K562 (cell line): Measurements from ENCODE around the gene FLVCR2. TPM values are rescaled to one million over a fixed set of nuclear protein-coding genes. Genes with fewer than 3 reads are reported as not detected.

ENCODE experiments used
- CBX1 ChIP-seq: sonication (generic); IDR thresholded peaks from 2 replicates; pipeline ENCODE4 v1.6.1; 2016; ENCODE audit warnings: antibody characterized with exemption, low read depth, mild to moderate bottlenecking
- CBX3 ChIP-seq, 2 experiments: IDR thresholded peaks; 1 replicate in 1 of 2; 2 replicates in 1 of 2; pipeline ENCODE4 v1.6.1; 2012; ENCODE audit warnings: inconsistent platforms in 2 of 2, low read length in 2 of 2, borderline replicate concordance in 1 of 2, control low read depth in 1 of 2
- FOXJ2 ChIP-seq: fragments of 200-800 bp; sonication (Bioruptor generic); IDR thresholded peaks from 2 replicates; pipeline ENCODE4 v1.6.1; 2016; ENCODE audit warnings: missing genetic modification characterization, missing compliant biosample characterization
- HLTF ChIP-seq: fragments of 450-650 bp; IDR thresholded peaks from 2 replicates; pipeline ENCODE4 v1.6.1; 2016
- HNRNPK ChIP-seq: fragments of 200-400 bp; formaldehyde crosslinking; IDR thresholded peaks from one replicate; pipeline ENCODE4 v1.6.1; 2018; ENCODE audit warnings: mild to moderate bottlenecking, low read depth, low read length; ENCODE audit not compliant: poor library complexity, severe bottlenecking
- L3MBTL2 ChIP-seq: fragments of 450-650 bp; IDR thresholded peaks from 2 replicates; pipeline ENCODE4 v1.6.1; 2016; ENCODE audit warnings: mild to moderate bottlenecking, moderate library complexity
- PCBP1 ChIP-seq: fragments of 200-400 bp; formaldehyde crosslinking; IDR thresholded peaks from 2 replicates; pipeline ENCODE4 v1.6.1; 2018; ENCODE audit warnings: mild to moderate bottlenecking, low read depth, low read length; ENCODE audit not compliant: poor library complexity, severe bottlenecking
- PHF8 ChIP-seq: fragments of 200-600 bp; sonication (generic); IDR thresholded peaks from 2 replicates; pipeline ENCODE4 v1.6.1; 2012; ENCODE audit warnings: mixed run types, mild to moderate bottlenecking, inconsistent platforms, low read length, moderate library complexity, borderline replicate concordance
- POLR2B ChIP-seq: fragments of 450-650 bp; IDR thresholded peaks from 2 replicates; pipeline ENCODE4 v1.6.1; 2018; ENCODE audit warnings: low read depth; ENCODE audit not compliant: partially characterized antibody
- RBBP5 ChIP-seq: fragments of 200-600 bp; sonication (generic); IDR thresholded peaks from 2 replicates; pipeline ENCODE4 v1.6.1; 2012; ENCODE audit warnings: borderline replicate concordance, mild to moderate bottlenecking, low read length, control low read depth, inconsistent platforms; ENCODE audit not compliant: insufficient read depth, poor library complexity, severe bottlenecking
- REST ChIP-seq, 2 experiments: fragments of 450-650 bp; formaldehyde crosslinking in 1 of 2; IDR thresholded peaks; 2 replicates each; pipeline versions ENCODE4 v1.4.0 to v1.6.1; 2014 to 2020; ENCODE audit warnings: mild to moderate bottlenecking in 2 of 2, borderline replicate concordance in 1 of 2, low read depth in 1 of 2
- SAFB ChIP-seq: fragments of 200-400 bp; formaldehyde crosslinking; IDR thresholded peaks from 2 replicates; pipeline ENCODE4 v1.6.1; 2017; ENCODE audit warnings: low read depth, low read length, borderline replicate concordance
- STAT5B ChIP-seq: fragments of 250-450 bp; sonication (Bioruptor Pico); IDR thresholded peaks from 2 replicates; pipeline ENCODE4 v1.8.0; 2021; ENCODE audit warnings: mild to moderate bottlenecking, inconsistent platforms
- TBP ChIP-seq: optimal IDR thresholded peaks from 2 replicates; pipeline ENCODE3; 2011; ENCODE audit warnings: low read depth, low read length, improper control_type of control experiment
- TOE1 ChIP-seq, 2 experiments: fragments of 450-650 bp in 1 of 2; sonication (generic) in 1 of 2; formaldehyde crosslinking in 1 of 2; IDR thresholded peaks; 2 replicates each; pipeline versions ENCODE4 v1.7.1 to v1.8.0; 2016 to 2022; ENCODE audit warnings: borderline replicate concordance in 2 of 2, mild to moderate bottlenecking in 2 of 2, antibody characterized with exemption in 1 of 2, inconsistent platforms in 1 of 2, low read depth in 1 of 2, missing genetic modification reagents in 1 of 2, moderate library complexity in 1 of 2
- XRCC3 ChIP-seq: fragments of 450-650 bp; IDR thresholded peaks from 2 replicates; pipeline ENCODE4 v1.6.1; 2017; ENCODE audit warnings: mild to moderate bottlenecking, moderate library complexity
- ZNF280B ChIP-seq: fragments of 250-450 bp; sonication (Bioruptor Pico); IDR thresholded peaks from 2 replicates; pipeline ENCODE4 v1.5.1; 2021; ENCODE audit warnings: mild to moderate bottlenecking
- ZNF655 ChIP-seq: fragments of 250-450 bp; sonication (Bioruptor Pico); IDR thresholded peaks from 2 replicates; pipeline ENCODE4 v1.5.0; 2021
- polyA plus RNA-seq, 8 experiments: library from polyadenylated mRNA; depleted of rRNA in 4 of 8; stranded (reverse) in 5 of 8; unstranded in 3 of 8; fragments of >200 nt; fragmentation: Nextera tagmentation in 2 of 8; fragmentation: Illumina TruSeq in 1 of 8; extraction: Ambion mirVana in 2 of 8; extraction: Trizol in 1 of 8; gene quantifications; 2 replicates each; pipeline versions ENCODE4 v1.2.1 to v1.2.3, GENCODE V29; 2011 to 2014; ENCODE audit warnings: inconsistent platforms in 1 of 8, missing spikeins in 1 of 8
- total RNA-seq, 7 experiments: library from RNA; depleted of rRNA in 6 of 7; stranded (reverse); fragments of >200 nt in 6 of 7; fragmentation: Illumina TruSeq in 2 of 7; extraction: Trizol in 2 of 7; gene quantifications; 2 replicates each; pipeline versions ENCODE4 v1.2.1 to v1.2.3, GENCODE V29; 2011 to 2021; ENCODE audit warnings: low replicate concordance in 1 of 7

Gene FLVCR2
- total and polyA plus RNA-seq, 9 of the 15 experiments (the other 6 are each of a cell fraction or from before 2014, with no cell fraction given): 1.5 TPM; not detected in 8

- TF ChIP-seq REST (IDR thresholded peaks at IDR 0.05; ENCODE audit: borderline replicate concordance) (no peak), REST (CRISPR knock-in tag; IDR thresholded peaks at IDR 0.05; ENCODE audit: low read depth) (no peak), RBBP5 (peak; percentile 1), CBX1 (no peak), SAFB (no peak), TOE1 (IDR thresholded peaks at IDR 0.05; ENCODE audit: borderline replicate concordance) (no peak), TOE1 (CRISPR knock-in tag; IDR thresholded peaks at IDR 0.05; ENCODE audit: borderline replicate concordance, low read depth) (no peak), POLR2B (no peak), L3MBTL2 (no peak), ZNF280B (CRISPR knock-in tag) (no peak), STAT5B (CRISPR knock-in tag) (no peak), HLTF (no peak), TBP (no peak), PHF8 (peak; percentile 11; the same call in 1 of the 2 replicates), PCBP1 (peak; percentile 8), HNRNPK (no peak), ZNF655 (CRISPR knock-in tag) (no peak), CBX3 (IDR thresholded peaks at IDR 0.05; ENCODE audit: borderline replicate concordance in 1 of 2, low read length in 2 of 2) (no peak), FOXJ2 (tag) (peak; percentile 3; the same call in 1 of the 2 replicates), XRCC3 (no peak)
Measured at GRCh38 chr14:75661499-75661814, 83.0 kb downstream of the FLVCR2 start (continued).
